Activated naive CD4-positive, alpha-beta T cell treated with anti-CD3 and anti-CD28 coated beads, Interleukin-2, amount 10 ng/mL, durations not matched to agents 7 days and 5 days (primary cell): Measurements from ENCODE around the gene PCGF5.
"Not testable (repeated sequence)": the region's sequence is repeated elsewhere in the genome, so short reads cannot be mapped to it uniquely, and the experiment has no call there.

ENCODE experiments used
- CTCF ChIA-PET: fragments of 350-600 bp; sonication (Branson Sonifier 250); formaldehyde crosslinking; loops from one replicate; lab custom pipeline; 2021; ENCODE audit warnings: antibody characterized with exemption; lab: Charles Lee
- DNase-seq: peaks from one replicate; pipeline ENCODE4 v3.0.0-alpha.2; 2020
- H3K27ac Mint-ChIP-seq: one replicate; pipeline ENCODE4 v1.8.0; 2021; ENCODE audit warnings: mild to moderate bottlenecking, moderate library complexity, mixed read lengths
- H3K27me3 Mint-ChIP-seq: one replicate; pipeline ENCODE4 v1.8.0; 2021; ENCODE audit warnings: mild to moderate bottlenecking, mixed read lengths
- H3K36me3 Mint-ChIP-seq: one replicate; pipeline ENCODE4 v1.8.0; 2021; ENCODE audit warnings: mixed read lengths
- H3K4me1 Mint-ChIP-seq: one replicate; pipeline ENCODE4 v1.8.0; 2021; ENCODE audit warnings: mixed read lengths
- H3K4me3 Mint-ChIP-seq: one replicate; pipeline ENCODE4 v1.8.0; 2021; ENCODE audit warnings: mild to moderate bottlenecking, moderate library complexity, mixed read lengths
- H3K9me3 Mint-ChIP-seq: one replicate; pipeline ENCODE4 v1.8.0; 2021; ENCODE audit warnings: mixed read lengths

PCGF5 gene

DNA sequence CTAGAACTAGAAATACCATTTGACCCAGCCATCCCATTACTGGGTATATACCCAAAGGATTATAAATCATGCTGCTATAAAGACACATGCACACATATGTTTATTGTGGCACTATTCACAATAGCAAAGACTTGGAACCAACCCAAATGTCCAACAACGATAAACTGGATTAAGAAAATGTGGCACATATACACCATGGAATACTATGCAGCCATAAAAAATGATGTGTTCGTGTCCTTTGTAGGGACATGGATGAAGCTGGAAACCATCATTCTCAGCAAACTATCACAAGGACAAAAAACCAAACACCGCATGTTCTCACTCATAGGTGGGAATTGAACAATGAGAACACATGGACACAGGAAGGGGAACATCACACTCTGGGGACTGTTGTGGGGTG, 40.0 kb downstream of the PCGF5 start:
- H3K4me1 Mint-ChIP-seq, H3K27ac Mint-ChIP-seq, DNase-seq, H3K9me3 Mint-ChIP-seq, H3K27me3 Mint-ChIP-seq, H3K4me3 Mint-ChIP-seq, CTCF ChIA-PET: not testable (repeated sequence)
- H3K36me3 Mint-ChIP-seq, result peaks cover 47% of the 10 kb centered on the region

DNA sequence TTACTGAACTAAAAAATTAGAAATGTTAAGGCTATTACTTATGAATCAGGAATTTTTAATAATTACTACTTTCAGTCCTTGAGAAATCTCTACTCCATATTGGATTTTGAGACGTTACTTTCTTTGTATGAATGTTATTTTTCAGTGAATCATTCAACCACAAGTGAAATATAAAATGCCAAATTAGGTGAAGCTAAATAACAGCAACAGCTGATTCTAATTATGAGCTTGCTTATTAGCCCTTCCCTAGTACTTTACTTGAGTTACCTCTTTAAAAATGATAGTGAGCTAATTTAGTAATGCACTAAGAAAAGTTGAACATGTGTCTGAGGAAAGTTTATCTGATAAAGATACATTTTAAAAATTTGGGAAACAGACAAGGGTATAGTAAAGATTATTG, 51.4 kb downstream of the PCGF5 start:
- Mint-ChIP-seq H3K4me1 (no peaks in the 10 kb centered on the region), H3K27me3 (no peaks in the 10 kb centered on the region), H3K36me3 (peaks cover 18% of the 10 kb centered on the region), H3K4me3 (no peak overlapping the region), H3K9me3 (no peaks in the 10 kb centered on the region), H3K27ac (no peak overlapping the region)
- DNase-seq, result no peak
- CTCF ChIA-PET, result no interaction called here

GRCh38 chr10:91284486-91285090, 64.1 kb downstream of the PCGF5 start:
- H3K9me3 Mint-ChIP-seq, result no peaks in the 10 kb centered on the region
- no peaks in the 10 kb centered on the region for H3K4me1 Mint-ChIP-seq
- H3K36me3 Mint-ChIP-seq, result peaks cover 4% of the 10 kb centered on the region
- H3K27me3 Mint-ChIP-seq, result no peaks in the 10 kb centered on the region
- no peak overlapping the region for H3K4me3 Mint-ChIP-seq
- no peak overlapping the region for H3K27ac Mint-ChIP-seq
- DNase-seq, result no peak
- CTCF ChIA-PET, result interaction anchor here (0.9 to 1.0 kb wide), 2 partner anchors 9 to 373 kb away, joined by 3 to 4 read pairs; no protein-coding TSS in a partner anchor

DNA sequence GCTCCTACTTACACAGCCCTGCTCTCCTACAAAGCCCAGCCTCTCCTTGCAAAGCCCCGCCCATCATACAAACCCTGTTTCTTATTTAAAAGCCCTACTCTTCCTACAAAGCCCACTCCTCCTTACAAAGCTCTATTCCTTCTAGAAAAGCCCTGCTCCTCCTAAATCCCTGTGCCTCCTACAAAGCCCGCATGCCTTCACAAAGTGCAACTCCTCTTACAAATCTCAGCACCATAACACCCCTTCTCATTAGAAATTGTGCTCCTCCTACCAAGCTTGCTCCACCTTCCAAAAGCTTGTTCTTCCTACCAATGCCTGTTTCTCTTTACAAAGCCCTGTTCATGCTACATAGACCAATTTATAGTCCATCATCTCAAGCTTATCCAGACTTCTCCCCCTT, 66.1 kb downstream of the PCGF5 start:
- DNase-seq, result no peak
- CTCF ChIA-PET, result interaction anchor here (1.1 to 1.2 kb wide), 2 partner anchors 12 to 280 kb away, joined by 3 read pairs; no protein-coding TSS in a partner anchor
- no peaks in the 10 kb centered on the region for H3K27me3 Mint-ChIP-seq

GRCh38 chr10:91287276-91287675, 66.8 kb downstream of the PCGF5 start:
- H3K27ac Mint-ChIP-seq, result no peak overlapping the region
- no peak for DNase-seq
- peaks cover 2% of the 10 kb centered on the region for H3K36me3 Mint-ChIP-seq
- no peaks in the 10 kb centered on the region for H3K4me1 Mint-ChIP-seq
- CTCF ChIA-PET, result interaction anchor here (1.1 to 1.5 kb wide), 3 partner anchors 12 to 376 kb away, joined by 3 to 4 read pairs (median 3); no protein-coding TSS in a partner anchor
- no peaks in the 10 kb centered on the region for H3K9me3 Mint-ChIP-seq
- no peaks in the 10 kb centered on the region for H3K27me3 Mint-ChIP-seq
- no peak overlapping the region for H3K4me3 Mint-ChIP-seq

More for the DNA sequence above, 66.1 kb downstream of the PCGF5 start:
- H3K9me3 Mint-ChIP-seq, result no peaks in the 10 kb centered on the region
- no peaks in the 10 kb centered on the region for H3K4me1 Mint-ChIP-seq
- H3K27ac Mint-ChIP-seq, result no peak overlapping the region
- peaks cover 4% of the 10 kb centered on the region for H3K36me3 Mint-ChIP-seq
- H3K4me3 Mint-ChIP-seq, result no peak overlapping the region

GRCh38 chr10:91287912-91288311, 67.4 kb downstream of the PCGF5 start:
- CTCF ChIA-PET, result interaction anchor here (1.2 to 1.5 kb wide), 3 partner anchors 11 to 377 kb away, joined by 3 to 4 read pairs (median 3); no protein-coding TSS in a partner anchor
- Mint-ChIP-seq H3K4me3 (no peak overlapping the region), H3K4me1 (no peaks in the 10 kb centered on the region), H3K27me3 (no peaks in the 10 kb centered on the region), H3K9me3 (no peaks in the 10 kb centered on the region), H3K27ac (no peak overlapping the region), H3K36me3 (no peaks in the 10 kb centered on the region)
- DNase-seq, result no peak

DNA sequence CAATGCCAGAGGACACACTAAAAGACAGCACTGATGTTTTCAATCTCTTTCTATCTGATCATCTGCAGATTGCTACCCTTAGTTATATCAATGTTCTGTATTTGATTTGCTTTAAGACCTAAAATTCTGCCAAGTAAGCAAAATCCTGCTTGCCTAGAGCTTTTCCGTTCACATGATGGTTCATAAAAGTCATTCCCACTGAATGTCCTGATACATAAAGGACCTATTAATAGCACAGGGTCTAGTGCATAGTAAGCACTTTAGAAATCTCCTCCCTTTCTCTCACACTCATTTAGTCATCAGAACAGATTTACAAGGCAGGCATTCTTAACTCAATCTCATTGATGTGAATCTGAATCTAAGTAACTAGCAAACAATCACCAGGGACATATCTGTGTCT, 68.8 kb downstream of the PCGF5 start:
- Mint-ChIP-seq H3K27me3 (no peaks in the 10 kb centered on the region), H3K36me3 (no peaks in the 10 kb centered on the region), H3K9me3 (no peaks in the 10 kb centered on the region), H3K27ac (no peak overlapping the region), H3K4me1 (no peaks in the 10 kb centered on the region), H3K4me3 (no peak overlapping the region)
- no peak for DNase-seq
- CTCF ChIA-PET, result interaction anchor here (1.1 kb wide), 2 partner anchors 9 to 283 kb away, joined by 3 to 5 read pairs; no protein-coding TSS in a partner anchor

GRCh38 chr10:91290607-91291006, 70.1 kb downstream of the PCGF5 start:
- peaks cover 2% of the 10 kb centered on the region for H3K27me3 Mint-ChIP-seq

GRCh38 chr10:91294134-91294906, 73.9 kb downstream of the PCGF5 start:
- no peaks in the 10 kb centered on the region for H3K9me3 Mint-ChIP-seq
- peaks cover 10% of the 10 kb centered on the region for H3K27me3 Mint-ChIP-seq
- peaks cover 10% of the 10 kb centered on the region for H3K4me1 Mint-ChIP-seq
- no peak overlapping the region for H3K27ac Mint-ChIP-seq
- H3K4me3 Mint-ChIP-seq, result no peak overlapping the region
- CTCF ChIA-PET, result interaction anchor here (0.8 to 1.6 kb wide), 3 partner anchors 10 to 288 kb away, joined by 3 to 5 read pairs (median 3); no protein-coding TSS in a partner anchor
- no peak for DNase-seq
- H3K36me3 Mint-ChIP-seq, result no peaks in the 10 kb centered on the region

More at GRCh38 chr10:91290607-91291006, 70.1 kb downstream of the PCGF5 start:
- no peak for DNase-seq
- H3K4me1 Mint-ChIP-seq, result no peaks in the 10 kb centered on the region
- CTCF ChIA-PET, result interaction anchor here (0.7 to 1.0 kb wide), 2 partner anchors 8 to 411 kb away, joined by 3 to 4 read pairs; no protein-coding TSS in a partner anchor
- no peaks in the 10 kb centered on the region for H3K9me3 Mint-ChIP-seq
- H3K36me3 Mint-ChIP-seq, result no peaks in the 10 kb centered on the region
- H3K27ac Mint-ChIP-seq, result no peak overlapping the region
- H3K4me3 Mint-ChIP-seq, result no peak overlapping the region

DNA sequence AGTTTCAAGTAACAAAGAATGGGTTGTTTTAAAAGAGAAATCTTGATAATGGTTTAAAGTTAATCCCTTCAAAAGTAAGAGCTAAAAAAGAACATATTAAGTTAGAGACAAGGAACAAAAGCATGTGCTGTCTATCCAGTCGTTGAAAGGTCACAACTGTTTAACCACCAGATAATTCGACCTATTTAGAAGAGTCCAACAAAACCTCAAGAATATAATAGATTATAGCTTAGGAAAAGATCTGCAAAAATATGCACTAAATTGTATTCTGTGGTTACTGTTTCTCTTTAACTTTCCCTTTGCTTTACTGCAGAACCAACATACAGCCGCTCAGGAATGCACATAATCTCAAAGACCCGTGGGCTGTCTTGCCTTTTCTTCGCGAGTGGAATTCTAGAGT, 74.9 kb downstream of the PCGF5 start:
- Mint-ChIP-seq H3K4me3 (no peak overlapping the region), H3K4me1 (peaks cover 10% of the 10 kb centered on the region), H3K36me3 (no peaks in the 10 kb centered on the region), H3K27me3 (peaks cover 10% of the 10 kb centered on the region), H3K27ac (no peak overlapping the region), H3K9me3 (no peaks in the 10 kb centered on the region)
- CTCF ChIA-PET, result interaction anchor here (0.6 to 1.4 kb wide), 3 partner anchors 290 to 341 kb away, joined by 3 to 6 read pairs (median 3); no protein-coding TSS in a partner anchor
- no peak for DNase-seq

GRCh38 chr10:91296471-91296870, 76.0 kb downstream of the PCGF5 start:
- Mint-ChIP-seq H3K4me1 (peaks cover 10% of the 10 kb centered on the region), H3K36me3 (no peaks in the 10 kb centered on the region), H3K27ac (no peak overlapping the region), H3K9me3 (no peaks in the 10 kb centered on the region), H3K4me3 (no peak overlapping the region), H3K27me3 (peaks cover 10% of the 10 kb centered on the region)
- CTCF ChIA-PET, result interaction anchor here (0.6 to 1.4 kb wide), 5 partner anchors 204 to 562 kb away, joined by 3 to 6 read pairs (median 3); no protein-coding TSS in a partner anchor
- no peak for DNase-seq

- Mint-ChIP-seq H3K4me3 (peak overlapping the region; percentile 61), H3K4me1 (peaks cover 10% of the 10 kb centered on the region), H3K27ac (no peak overlapping the region), H3K9me3 (no peaks in the 10 kb centered on the region), H3K27me3 (peaks cover 10% of the 10 kb centered on the region), H3K36me3 (no peaks in the 10 kb centered on the region)
- CTCF ChIA-PET, result interaction anchor here (0.6 to 5.0 kb wide), 38 partner anchors 8 to 1138 kb away, joined by 3 to 82 read pairs (median 4); partner anchors contain the start of genes FGFBP3 and PPP1R3C
- peak; percentile 87 for DNase-seq
Measured at GRCh38 chr10:91298224-91298871, 77.9 kb downstream of the PCGF5 start.

DNA sequence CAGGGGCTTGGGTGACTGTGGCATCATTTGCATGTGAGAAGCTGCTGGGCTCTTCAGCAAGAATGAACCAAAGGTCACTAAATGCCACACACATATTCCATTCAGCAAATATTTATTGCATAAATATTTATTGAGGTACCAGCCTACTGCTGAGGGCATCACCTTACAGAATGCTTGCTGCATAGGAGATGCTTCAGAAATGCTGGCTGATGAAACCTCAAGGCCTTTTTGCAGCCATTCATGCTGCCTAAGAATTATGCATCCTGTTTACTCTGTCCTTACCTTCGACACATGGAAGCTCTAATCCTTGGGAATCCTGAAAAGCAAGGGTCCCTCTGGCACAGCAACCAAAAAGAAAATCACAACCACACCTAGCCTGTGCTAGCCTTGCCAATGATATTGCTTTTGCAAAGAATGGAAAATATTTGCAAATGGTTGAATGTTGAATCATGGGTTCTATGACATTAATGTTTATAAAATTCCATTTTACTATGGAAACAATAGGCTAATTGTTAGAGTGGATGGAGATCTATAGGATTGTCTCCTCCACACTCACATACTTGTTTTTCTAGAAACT, 79.6 kb downstream of the PCGF5 start:
- H3K27ac Mint-ChIP-seq, result no peak overlapping the region
- H3K36me3 Mint-ChIP-seq, result no peaks in the 10 kb centered on the region
- CTCF ChIA-PET, result interaction anchor here (1.6 to 5.0 kb wide), 4 partner anchors 114 to 393 kb away, joined by 4 to 82 read pairs (median 18); partner anchors contain the start of gene PPP1R3C
- H3K9me3 Mint-ChIP-seq, result no peaks in the 10 kb centered on the region
- no peak overlapping the region for H3K4me3 Mint-ChIP-seq
- H3K4me1 Mint-ChIP-seq, result peaks cover 10% of the 10 kb centered on the region
- peaks cover 10% of the 10 kb centered on the region for H3K27me3 Mint-ChIP-seq
- DNase-seq, result no peak
